ENCODE measurements around the gene CLDN14.

Gene CLDN14

GRCh38 chr21:36479415-36480402 is at the start of gene CLDN14:
TSS of gene CLDN14 (minus strand) at chr21:36480122. CDS start at chr21:36461695, 18,427 bp downstream.
- H3K4me3 ChIP-seq (ENCODE audit: low read length) = no peak within 1 kb of the TSS
- peak; percentile 42 for DNase-seq (ENCODE audit: low read depth)
- no peak for TF ChIP-seq CTCF (conservative IDR thresholded peaks at IDR 0.05; ENCODE audit: low read length)

GRCh38 chr21:36528716-36529115 is 48.8 kb upstream of the CLDN14 start:
- no peak for TF ChIP-seq CTCF (conservative IDR thresholded peaks at IDR 0.05; ENCODE audit: low read length)
- DNase-seq (ENCODE audit: low read depth) = no peak
- H3K4me3 ChIP-seq (ENCODE audit: low read length) = no peak overlapping the region

GRCh38 chr21:36527317-36527716 is 47.4 kb upstream of the CLDN14 start:
- TF ChIP-seq CTCF (conservative IDR thresholded peaks at IDR 0.05; ENCODE audit: low read length) = no peak
- DNase-seq (ENCODE audit: low read depth) = no peak
- H3K4me3 ChIP-seq (ENCODE audit: low read length) = no peak overlapping the region

GRCh38 chr21:36526104-36526503 is 46.2 kb upstream of the CLDN14 start:
- no peak for DNase-seq (ENCODE audit: low read depth)
- H3K4me3 ChIP-seq (ENCODE audit: low read length) = no peak overlapping the region
- no peak for TF ChIP-seq CTCF (conservative IDR thresholded peaks at IDR 0.05; ENCODE audit: low read length)

- no peak for TF ChIP-seq CTCF (conservative IDR thresholded peaks at IDR 0.05; ENCODE audit: low read length)
- no peak overlapping the region for H3K4me3 ChIP-seq (ENCODE audit: low read length)
- no peak for DNase-seq (ENCODE audit: low read depth)
Measured at GRCh38 chr21:36524477-36524876, 44.6 kb upstream of the CLDN14 start.

- no peak for DNase-seq (ENCODE audit: low read depth)
- TF ChIP-seq CTCF (conservative IDR thresholded peaks at IDR 0.05; ENCODE audit: low read length) = no peak
- no peak overlapping the region for H3K4me3 ChIP-seq (ENCODE audit: low read length)
Measured at GRCh38 chr21:36522219-36522808, 42.4 kb upstream of the CLDN14 start.

Measured in AG10803 (cell line).